ENCODE results near the gene LSM2.
"Not testable (repeated sequence)": the region's sequence is repeated elsewhere in the genome, so short reads cannot be mapped to it uniquely, and the experiment has no call there.

LSM2 gene

GRCh38 chr6:31822036-31822821 is 15.5 kb upstream of the LSM2 start:
- H3K4me3 ChIP-seq (ENCODE audit: low read depth, low read length): peak overlapping the region; percentile 66
- DNase-seq (ENCODE audit: low read depth): peak; percentile 58
- TF ChIP-seq CTCF (conservative IDR thresholded peaks at IDR 0.05; ENCODE audit: low read depth, low read length): no peak

GRCh38 chr6:31821301-31822035 is 14.7 kb upstream of the LSM2 start:
- peak overlapping the region; percentile 66 for H3K4me3 ChIP-seq (ENCODE audit: low read depth, low read length)
- TF ChIP-seq CTCF (conservative IDR thresholded peaks at IDR 0.05; ENCODE audit: low read depth, low read length): no peak
- peak; percentile 46 for DNase-seq (ENCODE audit: low read depth)

- H3K4me3 ChIP-seq (ENCODE audit: low read depth, low read length); DNase-seq (ENCODE audit: low read depth): not testable (repeated sequence)
Observed at GRCh38 chr6:31820399-31820798, 13.6 kb upstream of the LSM2 start.

GRCh38 chr6:31819871-31820299 is 13.1 kb upstream of the LSM2 start:
- H3K4me3 ChIP-seq (ENCODE audit: low read depth, low read length): no peak overlapping the region

GRCh38 chr6:31817929-31818511 is 11.3 kb upstream of the LSM2 start:
- not testable (repeated sequence) for DNase-seq (ENCODE audit: low read depth)
- H3K4me3 ChIP-seq (ENCODE audit: low read depth, low read length): peak overlapping the region; percentile 42

More at GRCh38 chr6:31819871-31820299, 13.1 kb upstream of the LSM2 start:
- no peak for TF ChIP-seq CTCF (conservative IDR thresholded peaks at IDR 0.05; ENCODE audit: low read depth, low read length)
- no peak for DNase-seq (ENCODE audit: low read depth)

- peak overlapping the region; percentile 51 for H3K4me3 ChIP-seq (ENCODE audit: low read depth, low read length)
- peak; percentile 43 for DNase-seq (ENCODE audit: low read depth)
Observed at GRCh38 chr6:31817133-31817928, 10.6 kb upstream of the LSM2 start.

- H3K4me3 ChIP-seq (ENCODE audit: low read depth, low read length): peak within 1 kb of the TSS; percentile 79
- peak; percentile 96 for DNase-seq (ENCODE audit: low read depth)
- TF ChIP-seq CTCF (conservative IDR thresholded peaks at IDR 0.05; ENCODE audit: low read depth, low read length): no peak
Observed at GRCh38 chr6:31815025-31815838, 8.5 kb upstream of the LSM2 start, which contains the start of the genes HSPA1A and HSPA1L. HSPA1A (plus strand) TSS chr6:31815543; CDS start chr6:31815757, 214 bp downstream. HSPA1L (minus strand) TSS chr6:31815283; CDS start chr6:31811972, 3,311 bp downstream.
